ENCODE measurements around the gene NR2F2.
"Not testable (repeated sequence)": the region's sequence is repeated elsewhere in the genome, so short reads cannot be mapped to it uniquely, and the experiment has no call there.

The NR2F2 gene

DNA sequence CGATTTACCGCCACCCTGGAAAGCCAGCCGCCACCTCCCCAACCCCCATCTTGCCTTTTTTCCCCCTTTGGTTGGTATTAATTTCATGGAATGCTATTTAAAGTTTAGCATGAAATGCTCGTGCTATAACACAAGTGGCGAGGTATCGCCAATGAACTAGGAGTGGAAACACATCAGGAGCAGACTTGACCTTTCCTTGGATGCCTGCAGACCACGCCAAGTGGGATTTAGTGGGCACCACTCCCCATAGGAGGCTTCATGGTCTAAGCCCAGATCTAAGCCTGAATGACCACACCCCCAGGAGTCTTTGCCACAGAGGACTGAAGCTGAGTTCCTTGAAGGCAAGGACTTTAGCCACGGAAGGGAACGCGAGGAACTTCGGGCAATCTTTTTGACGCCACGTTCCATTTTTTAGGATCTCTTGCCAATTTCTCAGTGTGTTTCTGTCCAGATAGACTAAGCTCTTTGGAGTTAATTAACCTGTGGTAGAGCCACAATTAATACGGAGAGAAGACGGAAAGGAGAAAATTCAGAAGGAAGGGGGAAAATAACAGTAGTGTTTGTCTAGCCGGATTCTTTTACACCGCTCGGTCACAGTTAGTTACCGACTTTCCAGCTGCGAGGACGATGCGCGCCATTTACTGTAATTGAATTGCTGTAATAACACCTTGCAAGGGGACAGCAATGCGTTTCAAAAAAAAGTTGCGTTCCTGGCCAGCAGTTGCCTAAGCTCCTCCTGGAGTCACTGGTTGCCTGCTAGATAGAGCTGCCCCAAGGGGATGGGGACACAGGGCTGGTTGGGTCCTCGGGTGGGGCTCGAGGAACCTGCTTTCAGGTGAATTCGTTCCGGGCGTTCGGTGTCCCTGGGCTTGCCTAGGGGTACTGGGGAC, 37.1 kb downstream of the NR2F2 start:
- DNase-seq (ENCODE audit: low read depth in 2 of 2): no peak

- no peak for DNase-seq (ENCODE audit: low read depth in 2 of 2)
These were observed 38.9 kb downstream of the NR2F2 start for GRCh38 chr15:96369351-96369750.

DNA sequence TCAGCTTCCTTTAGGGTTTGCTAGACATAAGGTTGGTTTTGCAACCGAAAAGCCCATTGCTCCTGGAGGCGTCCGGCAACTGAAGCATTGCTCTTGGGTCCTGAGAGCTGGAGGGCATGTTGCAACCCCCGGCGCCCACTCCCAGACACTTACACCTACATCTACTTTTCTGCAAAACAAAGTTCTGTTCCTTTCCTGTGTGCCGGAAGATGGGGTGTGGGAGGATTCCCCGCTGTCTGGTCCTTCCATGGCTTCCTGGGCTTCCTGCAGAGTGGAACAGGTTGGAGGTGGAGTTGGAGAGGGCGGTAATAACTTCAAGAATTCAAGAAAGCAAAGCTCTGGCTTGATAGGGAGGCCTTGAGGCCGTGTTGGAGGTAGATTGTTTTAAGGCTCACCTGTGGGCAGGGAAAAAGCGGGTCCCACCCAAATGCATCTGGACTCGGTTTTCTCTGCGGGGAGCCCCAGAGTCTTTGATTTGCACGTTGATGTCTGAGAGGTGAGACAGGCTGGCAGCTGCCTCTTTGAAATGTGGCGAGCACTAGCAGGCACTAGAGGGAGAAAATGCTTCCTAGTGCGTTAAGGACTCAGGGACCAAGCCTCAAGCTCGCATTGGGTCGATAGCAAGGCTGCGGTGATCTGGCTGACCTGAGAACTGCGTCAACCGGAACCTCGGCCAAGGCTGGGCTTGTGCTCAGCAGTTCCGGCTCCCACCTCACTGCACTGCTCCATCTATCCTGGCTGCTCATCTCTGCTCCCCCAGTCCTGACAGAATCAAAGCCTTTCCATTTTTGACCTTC, 39.5 kb downstream of the NR2F2 start:
- DNase-seq (ENCODE audit: low read depth in 2 of 2): no peak

DNA sequence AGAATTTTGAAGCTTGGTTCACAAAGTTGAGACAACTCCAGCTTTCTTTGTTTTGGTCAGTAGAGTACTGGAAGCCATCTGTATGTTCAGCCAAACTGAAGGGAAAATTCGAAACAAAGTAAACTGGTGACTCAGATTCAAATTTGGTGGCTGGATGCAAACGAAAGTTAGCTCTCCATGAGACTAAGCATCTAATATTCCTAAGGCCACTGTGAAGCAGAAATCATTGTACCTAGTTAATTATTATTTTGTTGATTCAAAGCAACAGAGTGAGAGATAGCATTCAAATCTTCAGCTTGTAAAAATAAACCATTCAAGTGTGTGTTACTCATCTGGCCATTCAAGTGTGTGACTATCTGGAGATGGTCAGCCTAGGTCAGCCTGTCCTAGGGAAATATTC, 42.1 kb downstream of the NR2F2 start:
- DNase-seq (ENCODE audit: low read depth in 2 of 2): no peak

DNA sequence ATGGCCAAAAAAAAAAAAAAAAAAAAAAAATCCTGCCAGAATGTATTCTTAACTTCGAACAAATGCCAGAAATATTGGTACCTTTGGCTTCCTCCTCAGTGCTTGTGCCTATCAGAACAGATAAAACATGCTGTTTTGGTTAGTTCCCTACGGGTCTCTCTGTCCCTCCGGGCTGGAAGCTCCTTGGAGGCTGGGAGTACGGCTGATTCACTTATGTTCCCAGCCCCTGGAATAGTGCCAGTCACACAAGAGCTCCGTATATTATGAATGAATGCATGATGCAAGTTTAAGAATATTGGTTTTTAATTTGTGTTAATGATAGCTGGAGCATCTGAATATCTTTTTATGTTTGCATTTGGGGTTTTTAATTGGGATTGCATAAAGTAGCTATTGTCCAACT, 44.0 kb downstream of the NR2F2 start:
- no peak for DNase-seq (ENCODE audit: low read depth in 2 of 2)

- not testable (repeated sequence) for DNase-seq (ENCODE audit: low read depth in 2 of 2)
These were observed 49.1 kb downstream of the NR2F2 start for GRCh38 chr15:96379592-96379991.

- DNase-seq (ENCODE audit: low read depth in 2 of 2): no peak
These were observed 51.0 kb downstream of the NR2F2 start for GRCh38 chr15:96381463-96381862.

- DNase-seq (ENCODE audit: low read depth in 2 of 2): no peak
These were observed 54.7 kb downstream of the NR2F2 start for GRCh38 chr15:96385195-96385594.

DNA sequence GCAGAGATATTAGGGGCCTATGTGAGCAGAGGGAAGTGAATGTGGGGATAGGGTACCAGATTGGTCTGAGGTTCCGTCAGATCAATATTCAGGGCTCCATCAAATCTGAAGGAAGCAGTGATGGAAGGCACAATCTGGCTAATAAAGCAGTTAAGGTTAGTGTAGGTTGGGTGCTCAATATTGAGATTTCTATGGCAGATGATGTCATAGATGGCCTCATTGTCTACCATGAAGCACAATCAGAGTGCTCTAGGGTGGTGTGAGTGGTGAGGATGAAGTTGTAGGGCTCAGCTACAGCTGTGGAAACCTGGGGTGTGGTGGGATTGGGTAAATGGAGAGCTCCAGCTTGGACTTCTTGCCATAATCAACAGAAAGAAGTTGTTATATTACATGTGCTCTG, 58.2 kb downstream of the NR2F2 start:
- no peak for DNase-seq (ENCODE audit: low read depth in 2 of 2)
